ENCODE data around the gene BRD4.

DNA sequence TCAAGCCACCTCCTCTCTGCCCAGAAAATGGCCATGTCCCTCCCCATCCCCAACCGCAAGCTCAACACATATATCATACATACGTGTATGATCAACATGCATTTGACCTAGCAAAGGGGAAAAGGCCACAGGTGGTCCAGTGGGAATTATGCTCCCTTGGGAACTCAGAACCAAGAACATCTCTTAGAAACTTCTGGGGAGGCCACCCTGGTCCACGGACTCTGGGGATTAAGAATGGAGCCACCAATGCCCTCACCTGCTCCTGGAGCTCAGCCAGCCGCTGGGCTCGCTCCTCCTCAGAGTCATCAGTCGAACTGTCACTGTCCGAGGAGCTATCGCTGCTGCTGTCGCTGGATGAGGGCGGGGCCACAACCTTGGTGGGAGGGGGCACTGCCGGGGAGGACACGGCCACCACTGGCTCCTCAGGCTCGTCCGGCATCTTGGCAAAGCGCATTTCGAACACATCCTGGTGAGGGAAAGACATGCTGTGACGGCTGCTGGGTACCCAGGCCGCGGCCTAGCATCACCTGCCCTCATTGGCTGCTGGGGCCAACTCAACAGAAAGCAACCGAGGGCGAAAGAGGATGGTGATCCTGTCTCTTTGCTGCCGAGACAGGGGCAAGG, 75.5 kb downstream of the BRD4 start:
- TF ChIP-seq CTCF (IDR thresholded peaks at IDR 0.05) = no peak
- no peak for TF ChIP-seq POLR2AphosphoS5 (IDR thresholded peaks at IDR 0.05; ENCODE audit: insufficient read depth in 1 of 2, low read depth in 1 of 2)

Measured in vagina (tissue), 2 donors.